ENCODE results near the gene MS4A6A.
"Not testable (repeated sequence)": the region's sequence is repeated elsewhere in the genome, so short reads cannot be mapped to it uniquely, and the experiment has no call there.

Gene MS4A6A

DNA sequence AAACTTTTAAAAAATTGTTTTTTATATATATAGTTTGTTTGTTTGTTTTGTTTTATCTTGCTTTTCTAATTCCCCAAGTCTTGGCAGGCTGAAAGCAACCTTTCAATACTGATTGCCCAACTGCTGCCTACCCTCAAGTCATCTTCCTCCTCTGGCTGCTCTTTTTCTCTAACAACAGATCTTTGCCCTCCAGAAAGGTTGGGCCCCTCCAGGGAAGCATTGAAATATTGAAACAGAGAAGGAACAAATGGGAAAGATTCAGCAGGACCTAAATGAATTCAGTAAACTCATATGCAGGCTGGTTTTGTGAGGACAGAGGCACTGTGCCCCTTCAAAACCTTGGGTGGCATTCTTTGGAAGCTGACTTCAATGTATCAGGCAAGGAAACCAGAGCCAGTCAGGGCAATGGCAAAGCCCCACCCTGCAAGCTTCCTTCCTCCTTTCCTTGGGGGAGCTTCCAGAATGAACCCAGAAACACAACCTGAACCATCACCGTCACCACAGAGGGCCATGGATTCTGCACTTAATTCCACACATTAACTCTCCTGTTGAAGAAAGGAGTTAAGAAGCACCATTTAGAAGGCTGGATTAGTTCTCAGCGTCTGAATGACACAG, 815 bp upstream of the MS4A6A start:
- no peak for DNase-seq

DNA sequence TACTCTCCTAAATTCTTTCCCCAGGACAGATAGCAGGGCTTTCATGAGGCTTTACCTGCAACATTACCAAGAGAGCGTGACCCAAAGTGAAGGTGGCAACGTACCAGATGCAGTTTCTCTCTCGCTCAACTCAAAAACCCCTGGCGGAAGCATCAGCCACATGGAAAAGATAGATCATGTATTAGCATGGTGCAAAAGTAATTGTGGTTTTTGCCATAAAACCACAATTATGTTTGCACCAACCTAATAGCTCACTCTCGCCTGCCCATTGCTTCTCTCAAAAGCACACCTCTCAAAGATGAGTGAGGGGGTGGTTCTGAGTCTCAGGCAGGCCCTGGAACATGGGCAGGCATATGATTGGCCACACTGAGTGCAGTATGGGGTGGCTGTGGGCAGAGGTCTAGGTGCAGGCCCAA, 7.0 kb downstream of the MS4A6A start:
- no peak for DNase-seq

DNA sequence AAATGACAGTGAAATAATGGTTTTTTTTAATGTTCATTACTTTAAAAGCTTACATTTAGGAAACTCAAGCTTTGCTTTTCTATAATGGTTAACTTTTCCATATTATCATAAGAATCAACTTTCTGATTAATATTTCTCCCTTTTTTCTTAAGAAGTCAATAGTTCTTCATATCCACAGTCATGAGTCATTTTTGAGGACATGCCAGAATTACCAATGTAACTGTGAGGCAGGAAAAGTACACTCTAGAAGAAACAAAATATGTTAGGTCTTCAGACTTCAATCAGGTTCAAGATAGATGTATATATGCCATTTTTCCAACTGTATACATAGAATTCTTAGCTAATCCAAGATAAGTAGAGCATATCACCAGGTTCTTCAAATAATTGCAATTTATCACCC, 10.9 kb downstream of the MS4A6A start:
- DNase-seq = no peak

- no peak for DNase-seq
Observed at GRCh38 chr11:60170566-60170965, 12.3 kb downstream of the MS4A6A start.

GRCh38 chr11:60169264-60169915, 13.5 kb downstream of the MS4A6A start:
- no peak for DNase-seq

DNA sequence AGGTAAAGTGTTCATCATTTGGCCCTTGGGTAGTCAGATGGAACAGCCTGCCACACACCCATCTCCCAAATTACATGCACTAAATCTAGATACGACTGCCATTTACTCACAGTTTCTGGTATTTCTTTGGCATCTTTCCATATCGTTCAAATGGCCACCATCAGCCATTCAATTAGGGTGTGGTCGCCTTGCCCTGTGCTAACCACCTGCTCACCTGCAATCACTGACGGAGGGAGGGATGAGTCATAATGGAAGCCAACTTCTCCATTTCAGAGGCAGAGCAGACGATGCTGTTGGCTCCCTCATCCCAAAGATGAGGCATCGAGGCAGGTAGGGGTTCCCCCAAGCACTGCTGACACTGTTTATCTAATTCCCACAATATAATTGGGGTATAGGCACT, 14.6 kb downstream of the MS4A6A start:
- no peak for DNase-seq

GRCh38 chr11:60165951-60166350, 16.9 kb downstream of the MS4A6A start:
- DNase-seq = no peak

GRCh38 chr11:60165538-60165937, 17.3 kb downstream of the MS4A6A start:
- DNase-seq = no peak

GRCh38 chr11:60164550-60165075, 18.3 kb downstream of the MS4A6A start:
- no peak for DNase-seq

DNA sequence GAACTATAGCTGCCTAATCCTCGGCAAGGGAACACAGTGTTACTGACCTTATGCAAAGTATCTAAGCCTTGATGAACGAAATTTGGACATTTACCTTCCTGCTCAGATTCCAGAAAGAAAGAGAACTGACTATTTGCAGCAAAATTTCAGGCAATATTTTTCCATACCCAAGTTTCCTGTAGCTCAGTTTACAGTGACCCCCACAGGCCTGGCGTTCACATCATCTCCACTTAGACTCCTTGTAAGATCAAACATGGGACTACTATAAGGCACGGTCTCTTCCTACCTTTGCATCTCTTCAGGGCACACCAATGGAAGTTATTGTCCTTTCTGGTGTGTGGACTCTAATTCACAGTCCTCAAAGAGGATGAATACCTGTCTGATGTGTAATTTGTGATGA, 21.1 kb downstream of the MS4A6A start:
- no peak for DNase-seq

DNA sequence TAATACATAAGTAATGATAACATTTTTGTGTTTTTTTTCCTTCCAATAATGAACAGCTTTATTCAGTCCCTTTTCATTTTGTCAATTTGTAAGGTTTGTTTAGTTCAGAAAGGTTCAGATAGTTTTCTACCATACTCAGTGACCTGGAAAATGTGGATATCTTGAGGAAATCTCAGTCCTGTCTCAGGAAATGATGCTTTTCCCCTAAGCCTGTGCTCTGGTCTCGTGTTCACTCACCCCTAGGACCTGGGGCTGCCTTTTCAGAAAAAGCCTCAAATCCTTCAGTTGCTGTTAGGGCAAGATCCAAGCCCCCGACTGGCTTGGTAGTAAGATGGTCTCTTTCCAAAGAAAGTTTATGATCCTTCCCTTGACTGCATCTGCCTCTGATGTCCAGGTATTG, 21.8 kb downstream of the MS4A6A start:
- no peak for DNase-seq

DNA sequence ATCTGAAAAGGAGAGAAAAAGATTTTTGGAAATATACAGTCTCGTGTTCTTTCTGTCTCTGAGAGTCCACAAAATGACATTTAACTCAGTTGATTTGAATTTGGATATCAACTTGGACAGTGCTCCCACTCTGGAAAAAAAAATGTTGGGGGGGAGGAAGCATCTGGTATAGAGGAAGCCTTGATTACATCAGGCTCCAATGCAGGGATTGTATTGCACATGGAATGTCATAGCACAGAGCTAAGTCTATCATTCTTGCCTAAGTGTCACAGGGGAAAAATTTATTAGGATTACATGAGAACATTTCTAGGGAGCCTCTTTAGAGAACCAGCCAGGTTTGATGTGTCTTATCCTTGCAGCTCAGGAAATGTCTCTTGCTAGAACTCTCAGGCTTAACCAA, 23.0 kb downstream of the MS4A6A start:
- DNase-seq = no peak

DNA sequence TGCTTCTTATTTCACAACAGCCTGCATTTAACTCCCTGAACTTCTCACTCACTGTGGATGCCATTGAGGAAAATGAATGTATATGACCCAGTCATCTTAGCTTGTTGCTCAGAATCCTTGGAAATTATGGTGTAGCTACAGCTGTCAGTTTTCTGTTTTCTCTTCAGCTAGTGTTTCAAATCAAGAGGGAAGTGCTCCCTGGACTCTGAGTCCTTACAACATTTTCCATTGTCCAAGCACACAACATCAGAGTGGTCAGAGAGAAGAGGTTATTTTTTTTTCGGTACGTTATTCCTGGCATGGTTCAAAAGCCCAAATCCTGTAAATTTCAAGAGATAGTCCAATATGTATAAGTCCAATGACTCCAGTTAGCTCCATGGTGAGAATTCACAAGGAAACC, 23.6 kb downstream of the MS4A6A start:
- no peak for DNase-seq

- DNase-seq = no peak
Observed at GRCh38 chr11:60158636-60159035, 24.2 kb downstream of the MS4A6A start.

DNA sequence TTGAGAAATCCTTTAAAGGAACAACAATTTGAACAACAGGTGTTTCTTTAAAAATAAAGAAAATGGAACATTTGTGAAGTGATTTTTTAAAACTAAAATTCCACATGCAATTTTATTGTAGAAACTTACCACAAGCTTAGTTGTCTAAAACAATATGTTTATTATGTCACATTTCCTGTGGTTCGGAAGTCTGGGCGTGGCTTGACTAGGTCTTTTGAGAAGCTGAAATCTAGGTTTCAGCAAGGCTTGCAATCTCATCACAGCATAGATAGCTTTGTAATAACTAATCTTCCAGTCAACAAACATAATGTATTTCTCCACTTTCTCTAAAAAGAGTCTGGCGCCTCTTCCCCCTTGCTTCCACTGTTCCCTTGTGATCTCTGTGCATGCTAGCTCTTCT, 27.0 kb downstream of the MS4A6A start:
- no peak for DNase-seq

DNA sequence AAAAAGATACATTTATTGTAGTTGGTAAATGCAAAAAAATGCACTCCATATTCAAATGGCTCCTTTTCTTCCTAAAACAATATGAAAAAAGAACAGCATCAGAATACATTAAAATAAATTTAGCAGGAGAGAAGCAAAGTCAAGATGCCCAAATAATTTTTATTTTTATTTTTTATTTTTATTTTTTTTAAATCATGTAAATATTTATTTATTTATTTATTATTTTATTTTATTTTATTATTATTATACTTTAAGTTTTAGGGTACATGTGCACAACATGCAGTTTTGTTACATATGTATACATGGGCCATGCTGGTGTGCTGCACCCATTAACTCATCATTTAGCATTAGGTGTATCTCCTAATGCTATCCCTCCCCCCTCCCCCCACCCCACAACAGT, 30.2 kb downstream of the MS4A6A start:
- not testable (repeated sequence) for DNase-seq

GRCh38 chr11:60150279-60150678, 32.6 kb downstream of the MS4A6A start:
- DNase-seq = no peak

GRCh38 chr11:60145677-60146076, 37.2 kb downstream of the MS4A6A start:
- no peak for DNase-seq

DNA sequence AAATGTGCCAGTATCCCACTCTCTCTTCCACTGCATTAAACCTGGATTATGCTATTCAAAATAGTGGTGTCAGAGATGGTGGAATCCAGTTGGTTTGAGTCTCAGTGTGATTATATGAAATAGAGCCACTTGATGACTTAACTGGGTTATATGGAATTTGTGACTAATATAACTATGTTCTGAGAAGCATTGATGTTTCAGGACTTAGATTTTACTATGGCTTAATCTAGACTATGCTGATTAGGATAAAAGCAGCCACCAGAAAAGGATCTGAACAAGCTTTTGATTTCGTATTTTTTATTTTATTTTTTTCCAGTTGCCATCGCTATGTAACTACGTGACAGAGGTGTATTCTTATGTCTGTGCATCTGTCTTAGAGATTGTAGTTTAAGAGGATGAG, 39.1 kb downstream of the MS4A6A start:
- DNase-seq = no peak

- no peak for DNase-seq
Observed at GRCh38 chr11:60133917-60134316, 49.0 kb downstream of the MS4A6A start.

GRCh38 chr11:60131912-60132311, 51.0 kb downstream of the MS4A6A start:
- DNase-seq = no peak

GRCh38 chr11:60130496-60130895, 52.4 kb downstream of the MS4A6A start:
- no peak for DNase-seq

DNA sequence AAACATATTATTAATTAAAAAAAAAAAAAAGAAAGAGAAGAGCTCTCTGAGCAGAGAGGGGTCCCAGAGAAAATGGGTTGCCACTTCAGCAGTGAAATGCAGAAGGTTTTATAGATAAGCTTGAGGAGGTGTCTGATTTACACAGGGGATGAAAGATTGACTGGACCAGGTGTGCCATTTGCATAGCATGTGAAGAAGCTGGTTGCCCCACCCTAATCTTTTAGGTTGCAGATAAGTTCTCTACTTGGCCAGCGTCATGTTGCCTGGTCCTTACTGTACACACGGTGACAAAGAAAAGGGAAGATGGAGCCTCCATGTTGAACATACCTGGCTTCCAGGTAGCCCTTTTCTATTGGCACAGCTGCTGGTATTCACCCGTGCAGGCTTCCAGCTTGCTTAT, 53.0 kb downstream of the MS4A6A start:
- DNase-seq = no peak

GRCh38 chr11:60128866-60129265, 54.0 kb downstream of the MS4A6A start:
- DNase-seq = not testable (repeated sequence)

GRCh38 chr11:60128376-60128775, 54.5 kb downstream of the MS4A6A start:
- no peak for DNase-seq
